PC-3 (cell line): ENCODE measurements around the gene INCA1.

Experiments
- CTCF ChIP-seq: fragments of 300-600 bp; sonication (generic); conservative IDR thresholded peaks from 2 replicates; pipeline ENCODE4 v1.5.1; 2017; ENCODE audit warnings: antibody characterized with exemption, low read depth, mild to moderate bottlenecking, low read length
- EZH2 ChIP-seq: fragments of 300-600 bp; sonication (generic); IDR thresholded peaks from one replicate; pipeline ENCODE4 v1.6.1; 2017; ENCODE audit warnings: antibody characterized with exemption, mild to moderate bottlenecking, low read length; ENCODE audit not compliant: unreplicated experiment
- EZH2phosphoT487 ChIP-seq: fragments of 300-600 bp; sonication (generic); IDR thresholded peaks from 2 replicates; pipeline ENCODE4 v1.6.1; 2018; ENCODE audit warnings: mild to moderate bottlenecking, antibody characterized with exemption, low read length, borderline replicate concordance

GRCh38 chr17:5042157-5043022 lies 45.1 kb upstream of the INCA1 start:
- TF ChIP-seq CTCF (no peak), EZH2 (no peak), EZH2phosphoT487 (no peak)
